ENCODE measurements around the gene EVX2. TPM values are rescaled to one million over a fixed set of nuclear protein-coding genes. Genes with fewer than 3 reads are reported as not detected.

EVX2 gene
- total RNA-seq, 3 donors from 2014 or later, result not detected

DNA sequence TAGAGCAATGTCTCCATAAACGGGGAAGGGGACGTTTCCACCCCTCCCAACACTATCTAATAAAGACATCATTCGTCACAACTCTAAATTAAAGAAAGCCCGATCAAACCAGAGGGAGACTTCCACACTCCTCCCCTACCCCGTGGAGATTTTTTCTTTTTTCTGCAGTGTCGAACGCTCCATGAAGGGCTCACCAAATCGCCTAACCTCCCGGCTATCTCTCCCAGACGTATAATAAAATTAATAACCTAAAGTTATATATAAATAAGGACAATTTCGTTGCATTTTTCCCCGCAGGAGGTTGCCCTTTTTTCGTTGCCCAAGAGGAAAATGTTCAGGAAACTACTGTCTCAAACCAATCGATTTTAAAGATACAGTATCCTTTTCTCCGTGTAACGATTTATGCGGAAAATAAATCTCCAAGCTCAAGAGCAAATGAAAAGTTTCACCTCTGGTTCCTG, 2.4 kb downstream of the EVX2 start:
- H3K27ac ChIP-seq, result no peak overlapping the region
- H3K27me3 ChIP-seq, result peaks cover 6 to 98% of the 10 kb centered on the region in 2 donors
- peaks cover 0 to 15% of the 10 kb centered on the region in 2 donors for H3K9me3 ChIP-seq
- H3K4me1 ChIP-seq, result no peaks in the 10 kb centered on the region
- no peak overlapping the region for H3K4me3 ChIP-seq
- H3K36me3 ChIP-seq, result no peaks in the 10 kb centered on the region
- intact Hi-C loops (cut with DNase I; ENCODE audit: low total_unique reads), result loop anchor here (10.0 kb wide), 1 partner anchor 397 kb away; no protein-coding TSS in a partner anchor
- DNase-seq (ENCODE audit: low spot score in 2 of 2), result no peak
- TF ChIP-seq POLR2A (IDR thresholded peaks at IDR 0.05), result no peak
- TF ChIP-seq, protein P1, sequence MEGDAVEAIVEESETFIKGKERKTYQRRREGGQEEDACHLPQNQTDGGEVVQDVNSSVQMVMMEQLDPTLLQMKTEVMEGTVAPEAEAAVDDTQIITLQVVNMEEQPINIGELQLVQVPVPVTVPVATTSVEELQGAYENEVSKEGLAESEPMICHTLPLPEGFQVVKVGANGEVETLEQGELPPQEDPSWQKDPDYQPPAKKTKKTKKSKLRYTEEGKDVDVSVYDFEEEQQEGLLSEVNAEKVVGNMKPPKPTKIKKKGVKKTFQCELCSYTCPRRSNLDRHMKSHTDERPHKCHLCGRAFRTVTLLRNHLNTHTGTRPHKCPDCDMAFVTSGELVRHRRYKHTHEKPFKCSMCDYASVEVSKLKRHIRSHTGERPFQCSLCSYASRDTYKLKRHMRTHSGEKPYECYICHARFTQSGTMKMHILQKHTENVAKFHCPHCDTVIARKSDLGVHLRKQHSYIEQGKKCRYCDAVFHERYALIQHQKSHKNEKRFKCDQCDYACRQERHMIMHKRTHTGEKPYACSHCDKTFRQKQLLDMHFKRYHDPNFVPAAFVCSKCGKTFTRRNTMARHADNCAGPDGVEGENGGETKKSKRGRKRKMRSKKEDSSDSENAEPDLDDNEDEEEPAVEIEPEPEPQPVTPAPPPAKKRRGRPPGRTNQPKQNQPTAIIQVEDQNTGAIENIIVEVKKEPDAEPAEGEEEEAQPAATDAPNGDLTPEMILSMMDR (IDR thresholded peaks at IDR 0.05), result no peak

DNA sequence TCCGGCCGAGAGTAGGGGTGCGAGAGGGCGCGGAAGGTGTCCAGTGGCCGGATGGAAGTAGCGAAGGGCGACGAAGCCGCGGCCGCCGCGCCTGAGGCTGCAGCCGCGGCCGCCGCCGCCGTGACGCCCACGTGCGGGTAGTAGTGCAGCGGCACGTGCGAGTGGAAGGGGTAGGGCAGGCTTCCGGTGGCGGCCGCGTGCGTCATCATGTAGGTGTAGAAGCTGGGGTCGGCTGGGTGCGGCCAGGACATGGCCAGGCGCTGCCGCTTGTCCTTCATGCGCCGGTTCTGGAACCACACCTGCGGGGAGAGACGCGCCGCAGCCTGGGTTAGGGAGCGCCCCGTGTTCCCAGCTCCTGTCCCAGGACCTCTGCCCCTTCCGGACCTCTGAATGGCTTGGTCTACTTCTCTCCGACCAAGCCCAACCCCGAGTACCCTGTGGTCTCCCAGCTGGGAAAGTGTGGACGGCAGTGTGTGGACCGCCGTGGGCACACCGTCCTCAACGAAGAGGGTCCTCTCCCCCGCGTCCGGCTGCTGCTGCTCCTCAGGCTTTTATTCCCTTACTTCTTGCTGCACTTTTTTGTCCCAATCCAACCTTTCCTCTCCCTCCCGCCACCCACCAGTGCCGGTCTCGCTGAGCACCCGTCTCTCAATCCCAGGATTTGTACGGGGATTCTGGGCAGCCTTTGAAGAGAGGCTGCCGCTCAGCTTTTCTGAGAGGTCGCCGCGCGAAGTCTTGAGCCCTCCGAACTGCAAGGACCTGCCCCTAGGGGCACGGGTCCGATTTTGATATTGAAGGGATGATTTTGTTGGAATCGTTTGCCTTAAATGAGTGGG, 3.0 kb downstream of the EVX2 start:
- intact Hi-C loops (cut with DNase I; ENCODE audit: low total_unique reads), result loop anchor here (10.0 kb wide), 1 partner anchor 396 kb away; no protein-coding TSS in a partner anchor
- H3K27ac ChIP-seq, result no peak overlapping the region
- DNase-seq (ENCODE audit: low spot score in 2 of 2), result no peak

DNA sequence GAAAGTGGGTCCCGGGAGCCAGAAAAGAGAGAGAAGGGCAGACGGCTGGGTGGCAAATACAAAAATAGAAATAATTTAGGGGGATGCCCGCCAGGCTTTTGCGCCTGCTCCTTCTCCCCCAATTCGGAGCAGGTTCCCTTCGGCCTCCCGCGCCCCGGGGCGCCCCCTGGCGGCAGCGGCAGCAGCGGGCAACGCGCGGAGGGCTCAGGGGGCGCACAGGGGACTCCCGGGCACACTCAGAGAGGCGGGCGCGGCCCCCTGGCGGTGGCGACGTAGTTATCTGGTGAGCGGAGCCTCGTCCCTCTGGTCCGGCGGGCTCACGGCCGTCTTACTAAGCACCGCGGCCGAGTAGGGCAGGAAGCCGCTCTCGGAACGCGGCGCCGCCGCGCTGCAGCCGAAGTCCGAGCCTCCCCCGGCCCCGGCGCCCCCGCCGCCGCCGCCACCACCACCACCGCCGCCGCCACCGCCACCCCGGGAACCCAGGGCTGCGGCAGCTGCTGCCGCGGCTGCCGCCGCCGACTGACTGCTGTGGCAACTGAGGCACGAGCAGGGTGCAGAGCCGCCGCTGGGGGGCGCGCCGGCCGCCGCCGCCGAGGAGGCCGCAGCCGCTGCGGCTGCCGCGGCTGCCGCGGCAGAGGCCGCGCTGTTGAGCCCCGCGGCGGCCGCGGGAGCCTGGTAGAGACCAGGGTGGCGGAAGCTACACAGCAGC, 3.8 kb downstream of the EVX2 start:
- TF ChIP-seq, protein P1 (IDR thresholded peaks at IDR 0.05), result peak in 1 of 3 donors; percentile 28
- no peak for TF ChIP-seq POLR2AphosphoS5 (IDR thresholded peaks at IDR 0.05)
- Histone ChIP-seq H3K36me3 (no peaks in the 10 kb centered on the region), H3K9me3 (peaks cover 0 to 15% of the 10 kb centered on the region in 2 donors), H3K27me3 (peaks cover 3 to 98% of the 10 kb centered on the region in 2 donors), H3K4me1 (no peaks in the 10 kb centered on the region), H3K4me3 (peak overlapping the region in 2 of 3 donors; percentile 16 to 51), H3K27ac (no peak overlapping the region)
- intact Hi-C loops (cut with DNase I; ENCODE audit: low total_unique reads), result loop anchor here (10.0 kb wide), 1 partner anchor 395 kb away; no protein-coding TSS in a partner anchor
- no peak for DNase-seq (ENCODE audit: low spot score in 2 of 2)

More for the DNA sequence above, 3.0 kb downstream of the EVX2 start:
- Histone ChIP-seq H3K4me3 (peak overlapping the region in 1 of 3 donors; percentile 51), H3K9me3 (peaks cover 0 to 15% of the 10 kb centered on the region in 2 donors), H3K27me3 (peaks cover 3 to 98% of the 10 kb centered on the region in 2 donors), H3K4me1 (no peaks in the 10 kb centered on the region), H3K36me3 (no peaks in the 10 kb centered on the region)
- TF ChIP-seq POLR2AphosphoS5 (IDR thresholded peaks at IDR 0.05) (peak in 1 of 3 donors; percentile 12), POLR2A (IDR thresholded peaks at IDR 0.05) (no peak)

DNA sequence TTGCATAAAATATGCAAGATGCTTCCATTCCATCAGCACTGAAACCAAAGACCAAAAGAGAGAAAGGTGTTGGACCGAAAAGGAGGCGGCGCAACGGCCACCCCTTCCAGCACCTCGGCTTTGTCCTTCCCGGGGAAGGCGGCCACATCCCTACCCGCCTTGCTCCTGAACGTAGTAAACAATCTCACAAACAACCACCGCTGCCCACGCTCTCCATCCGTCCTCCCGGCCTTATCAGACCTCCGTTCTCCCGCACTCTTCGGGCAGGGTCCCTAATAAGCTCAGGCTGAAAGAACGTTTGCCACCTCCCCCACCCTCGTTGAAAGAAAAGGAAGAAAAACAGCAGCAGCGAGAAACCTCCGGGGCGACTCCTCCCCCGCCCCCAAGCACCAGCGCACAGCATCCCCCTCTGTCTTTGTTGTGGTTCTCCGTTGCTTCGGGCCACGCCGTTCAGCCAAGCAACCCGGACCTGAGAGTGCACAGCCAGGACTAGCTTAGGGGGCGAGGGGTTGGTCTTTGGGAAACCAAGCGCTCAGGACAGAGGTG, 4.4 kb downstream of the EVX2 start:
- H3K27ac ChIP-seq, result no peak overlapping the region
- peak overlapping the region in 2 of 3 donors; percentile 16 to 51 for H3K4me3 ChIP-seq

More for the DNA sequence above, 4.4 kb downstream of the EVX2 start:
- Histone ChIP-seq H3K4me1 (no peaks in the 10 kb centered on the region), H3K36me3 (no peaks in the 10 kb centered on the region), H3K9me3 (peaks cover 0 to 15% of the 10 kb centered on the region in 2 donors), H3K27me3 (peaks cover 3 to 98% of the 10 kb centered on the region in 2 donors)
- TF ChIP-seq POLR2AphosphoS5 (IDR thresholded peaks at IDR 0.05), result no peak
- TF ChIP-seq, protein P1 (IDR thresholded peaks at IDR 0.05), result no peak
- no peak for TF ChIP-seq POLR2A (IDR thresholded peaks at IDR 0.05)
- intact Hi-C loops (cut with DNase I; ENCODE audit: low total_unique reads), result no loop called here
- no peak for DNase-seq (ENCODE audit: low spot score in 2 of 2)

Measured in breast epithelium (tissue), 4 donors.